HG03378 (cell line): Measurements from ENCODE around the gene ARPC1B.

Experiments used
- ATAC-seq: cut with Tn5 transposase; IDR thresholded peaks from one replicate; pipeline ENCODE4 v1.9.1; 2021; ENCODE audit warnings: mild to moderate bottlenecking, moderate library complexity; ENCODE audit not compliant: unreplicated experiment

ARPC1B gene

DNA sequence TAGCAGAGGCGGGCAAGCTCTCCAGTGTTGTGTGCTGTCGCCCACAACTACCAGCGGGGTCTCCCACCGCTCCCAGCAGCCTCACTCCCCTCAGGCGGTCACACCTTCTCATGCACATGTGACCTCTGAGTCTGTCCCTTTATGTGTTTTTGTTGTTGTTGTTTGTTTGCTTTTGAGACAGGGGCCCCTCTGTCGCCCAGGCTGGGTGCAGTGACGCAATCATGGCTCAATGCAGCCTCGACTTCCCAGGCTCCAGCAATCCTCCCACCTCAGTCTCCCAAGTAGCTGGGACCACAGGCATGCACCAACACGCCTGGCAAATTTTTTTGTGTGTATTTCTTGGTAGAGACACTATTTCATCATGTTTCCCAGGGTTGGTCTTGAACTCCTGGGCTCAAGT lies 65.7 kb downstream of the ARPC1B start:
- no peak for ATAC-seq
